PC-3 (cell line): ENCODE measurements around the gene PPARGC1A. TPM values are rescaled to one million over a fixed set of nuclear protein-coding genes. Genes with fewer than 3 reads are reported as not detected.

Experiments
- ATAC-seq: fragments of 200-7000 bp; cut with Tn5 transposase; 2 replicates; pipeline ENCODE4 v1.9.1; 2020; ENCODE audit warnings: mild to moderate bottlenecking, moderate library complexity
- BruUV-seq: library from RNA; stranded (reverse); fragments of 400-500 nt; replicated peaks from 2 replicates; lab custom pipeline; 2021; lab: Mats Ljungman, UMichigan
- CTCF ChIA-PET: fragments of 300-600 bp; sonication (Branson Sonifier 250); formaldehyde crosslinking; loops from one replicate; lab custom pipeline; 2022; ENCODE audit warnings: antibody characterized with exemption; lab: Charles Lee
- POLR2A ChIA-PET: fragments of 300-600 bp; sonication (Branson Sonifier 250); formaldehyde crosslinking; loops from one replicate; lab custom pipeline; 2022; ENCODE audit warnings: antibody characterized with exemption; ENCODE audit not compliant: unreplicated experiment; lab: Charles Lee
- DNase-seq: peaks from one replicate; pipeline ENCODE4 v3.0.0-alpha.2; 2015
- H2AFZ ChIP-seq: fragments of 300-600 bp; sonication (generic); 2 replicates; pipeline ENCODE4 v1.6.0; 2016; ENCODE audit warnings: antibody characterized with exemption, low read length
- H3F3A ChIP-seq: fragments of 300-600 bp; sonication (generic); one replicate; pipeline ENCODE4 v1.6.0; 2017; ENCODE audit warnings: antibody characterized with exemption, low read length, control low read depth, mild to moderate bottlenecking; ENCODE audit not compliant: unreplicated experiment
- H3K27ac ChIP-seq: fragments of 300-600 bp; sonication (generic); 2 replicates; pipeline ENCODE4 v1.5.1; 2016; ENCODE audit warnings: mild to moderate bottlenecking, low read length
- H3K27me3 ChIP-seq: fragments of 300-600 bp; sonication (generic); 2 replicates; pipeline ENCODE4 v1.6.1; 2016; ENCODE audit warnings: low read length, mixed read lengths
- H3K36me3 ChIP-seq: fragments of 300-600 bp; sonication (generic); 2 replicates; pipeline ENCODE4 v1.6.1; 2016; ENCODE audit warnings: low read depth, mixed run types, low read length, mixed read lengths
- H3K4me1 ChIP-seq: fragments of 300-600 bp; sonication (generic); 2 replicates; pipeline ENCODE4 v1.5.1; 2016; ENCODE audit warnings: low read length; ENCODE audit not compliant: insufficient read depth
- H3K4me2 ChIP-seq: fragments of 300-600 bp; sonication (generic); 2 replicates; pipeline ENCODE4 v1.6.0; 2016; ENCODE audit warnings: low read length
- H3K4me3 ChIP-seq: fragments of 300-600 bp; sonication (generic); 2 replicates; pipeline ENCODE4 v1.5.1; 2016; ENCODE audit warnings: mild to moderate bottlenecking, low read length, mixed read lengths
- H3K79me2 ChIP-seq: fragments of 300-600 bp; sonication (generic); 2 replicates; pipeline ENCODE4 v1.6.1; 2017; ENCODE audit warnings: low read length, mixed read lengths
- H3K9ac ChIP-seq: fragments of 300-600 bp; sonication (generic); 2 replicates; pipeline ENCODE4 v1.6.0; 2016; ENCODE audit warnings: mild to moderate bottlenecking, low read length
- H3K9me2 ChIP-seq: fragments of 300-600 bp; sonication (generic); replicated peaks from 2 replicates; pipeline ENCODE4 v1.6.1; 2016; ENCODE audit warnings: mixed run types, low read length, mixed read lengths
- H3K9me3 ChIP-seq: fragments of 300-600 bp; sonication (generic); 2 replicates; pipeline ENCODE4 v1.6.1; 2016; ENCODE audit warnings: low read length, mixed read lengths
- H4K20me1 ChIP-seq: fragments of 300-600 bp; sonication (generic); 2 replicates; pipeline ENCODE4 v1.6.1; 2016; ENCODE audit warnings: low read length, mixed read lengths
- EZH2 ChIP-seq: fragments of 300-600 bp; sonication (generic); IDR thresholded peaks from one replicate; pipeline ENCODE4 v1.6.1; 2017; ENCODE audit warnings: antibody characterized with exemption, mild to moderate bottlenecking, low read length; ENCODE audit not compliant: unreplicated experiment
- EZH2phosphoT487 ChIP-seq: fragments of 300-600 bp; sonication (generic); IDR thresholded peaks from 2 replicates; pipeline ENCODE4 v1.6.1; 2018; ENCODE audit warnings: mild to moderate bottlenecking, antibody characterized with exemption, low read length, borderline replicate concordance
- intact Hi-C: fragments of 100-400 bp; cut with micrococcal nuclease; formaldehyde crosslinking; loops from 2 replicates; pipeline ENCODE4 v1.9.0; 2023
- total RNA-seq: library from RNA; depleted of rRNA; stranded (reverse); fragments of >200 nt; gene quantifications from 2 replicates; pipeline ENCODE4 v1.2.3, GENCODE V29; 2014
- TF ChIP-seq, protein P1 (sequence below): fragments of 300-600 bp; sonication (generic); conservative IDR thresholded peaks from 2 replicates; pipeline ENCODE4 v1.5.1; 2017; ENCODE audit warnings: antibody characterized with exemption, low read depth, mild to moderate bottlenecking, low read length

PPARGC1A gene
- total RNA-seq, 1 experiment from 2014 or later: not detected

DNA sequence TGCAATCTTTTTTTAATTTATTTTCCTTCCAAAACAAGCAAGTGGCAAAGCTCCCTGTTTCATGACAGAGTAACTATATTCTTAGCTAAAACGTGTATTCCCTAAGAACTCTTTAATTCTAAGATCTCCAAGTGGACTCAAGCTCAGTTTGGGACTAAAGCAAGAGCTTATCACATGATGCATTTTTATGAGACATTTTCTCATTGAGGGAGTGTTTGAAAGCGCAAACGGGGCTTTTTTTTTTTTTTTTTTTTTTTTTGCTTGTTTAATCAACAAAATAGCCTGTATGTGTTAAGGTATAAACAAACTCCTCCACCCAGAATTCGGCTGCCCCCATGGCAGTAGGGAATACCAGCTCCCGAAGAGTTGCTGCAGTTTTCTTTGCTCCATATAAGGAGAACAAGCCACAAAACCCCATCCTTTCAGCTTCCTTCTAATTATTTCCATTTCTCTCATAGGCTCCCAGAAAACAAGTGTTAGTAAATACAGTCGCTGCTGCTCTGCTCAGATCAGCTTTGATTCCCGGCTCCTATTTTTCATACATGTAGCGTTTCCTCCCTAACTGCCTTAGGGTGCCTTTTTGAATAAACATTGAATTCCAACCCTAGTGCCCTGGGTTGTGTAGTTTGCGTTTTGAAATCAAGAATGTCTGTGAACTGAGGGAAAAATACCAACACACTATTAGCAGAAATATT, 669 bp upstream of the PPARGC1A start:
- intact Hi-C loops: no loop called here
- no TSS peak for BruUV-seq
- 0 out of 2 replicates have a peak, but pooled peaks cover 17% of the 10 kb centered on the region for H3K27me3 ChIP-seq
- H3K36me3 ChIP-seq: no peaks in the 10 kb centered on the region
- no peaks in the 10 kb centered on the region for H3K79me2 ChIP-seq
- H3K9ac ChIP-seq: no peak overlapping the region
- ChIA-PET CTCF (no interaction called here), POLR2A (no interaction called here)
- no peaks in the 10 kb centered on the region for H3K9me2 ChIP-seq
- H4K20me1 ChIP-seq: no peaks in the 10 kb centered on the region
- H3F3A ChIP-seq: no peaks in the 10 kb centered on the region
- TF ChIP-seq, protein P1, sequence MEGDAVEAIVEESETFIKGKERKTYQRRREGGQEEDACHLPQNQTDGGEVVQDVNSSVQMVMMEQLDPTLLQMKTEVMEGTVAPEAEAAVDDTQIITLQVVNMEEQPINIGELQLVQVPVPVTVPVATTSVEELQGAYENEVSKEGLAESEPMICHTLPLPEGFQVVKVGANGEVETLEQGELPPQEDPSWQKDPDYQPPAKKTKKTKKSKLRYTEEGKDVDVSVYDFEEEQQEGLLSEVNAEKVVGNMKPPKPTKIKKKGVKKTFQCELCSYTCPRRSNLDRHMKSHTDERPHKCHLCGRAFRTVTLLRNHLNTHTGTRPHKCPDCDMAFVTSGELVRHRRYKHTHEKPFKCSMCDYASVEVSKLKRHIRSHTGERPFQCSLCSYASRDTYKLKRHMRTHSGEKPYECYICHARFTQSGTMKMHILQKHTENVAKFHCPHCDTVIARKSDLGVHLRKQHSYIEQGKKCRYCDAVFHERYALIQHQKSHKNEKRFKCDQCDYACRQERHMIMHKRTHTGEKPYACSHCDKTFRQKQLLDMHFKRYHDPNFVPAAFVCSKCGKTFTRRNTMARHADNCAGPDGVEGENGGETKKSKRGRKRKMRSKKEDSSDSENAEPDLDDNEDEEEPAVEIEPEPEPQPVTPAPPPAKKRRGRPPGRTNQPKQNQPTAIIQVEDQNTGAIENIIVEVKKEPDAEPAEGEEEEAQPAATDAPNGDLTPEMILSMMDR: no peak
- TF ChIP-seq EZH2phosphoT487 (no peak), EZH2 (no peak)
- no peaks in the 10 kb centered on the region for H3K4me1 ChIP-seq
- no peak overlapping the region for H2AFZ ChIP-seq
- no peaks in the 10 kb centered on the region for H3K9me3 ChIP-seq
- H3K4me3 ChIP-seq: no peak overlapping the region
- H3K27ac ChIP-seq: no peak overlapping the region
- no peak overlapping the region for H3K4me2 ChIP-seq
- ATAC-seq (no peak), DNase-seq (no peak)

DNA sequence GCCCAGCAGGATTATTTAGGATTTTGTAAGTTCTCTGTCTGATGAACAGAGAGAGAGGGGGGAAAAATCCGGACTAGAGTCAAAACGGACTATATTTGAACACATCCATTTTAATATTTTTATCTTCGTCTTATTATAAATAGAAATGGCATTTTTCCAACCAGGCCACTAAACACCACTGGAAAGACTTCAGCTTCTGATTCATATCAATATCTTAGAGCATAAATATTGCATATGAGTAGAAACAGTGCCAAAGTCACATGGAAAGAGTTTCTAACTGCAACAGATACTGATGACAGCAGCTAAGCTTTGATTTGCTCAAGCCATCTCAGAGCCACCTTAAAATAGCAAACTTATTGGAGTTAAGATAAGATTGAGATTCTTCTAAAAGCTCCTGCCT, 456 bp downstream of the PPARGC1A start:
- no peaks in the 10 kb centered on the region for H3K79me2 ChIP-seq
- no peaks in the 10 kb centered on the region for H3K36me3 ChIP-seq
- POLR2A ChIA-PET: no interaction called here
- intact Hi-C loops: no loop called here
- H3F3A ChIP-seq: no peaks in the 10 kb centered on the region
- no peak overlapping the region; the same call in 1 of the 2 replicates for H3K4me3 ChIP-seq
- H3K9ac ChIP-seq: no peak overlapping the region
- no TSS peak for BruUV-seq
- H3K9me3 ChIP-seq: no peaks in the 10 kb centered on the region
- TF ChIP-seq EZH2: no peak
- no peak for TF ChIP-seq EZH2phosphoT487
- TF ChIP-seq, protein P1: no peak
- no peaks in the 10 kb centered on the region for H4K20me1 ChIP-seq
- no peak for ATAC-seq
- H3K4me1 ChIP-seq: no peaks in the 10 kb centered on the region
- no peaks in the 10 kb centered on the region for H3K9me2 ChIP-seq
- DNase-seq: no peak
- no peak overlapping the region for H3K27ac ChIP-seq
- CTCF ChIA-PET: no interaction called here
- no peak overlapping the region for H2AFZ ChIP-seq
- H3K4me2 ChIP-seq: peak overlapping the region; percentile 62; the same call in 1 of the 2 replicates
- H3K27me3 ChIP-seq: peaks cover 17% of the 10 kb centered on the region; the same call in 1 of the 2 replicates

GRCh38 chr4:23888421-23889319, 1.2 kb downstream of the PPARGC1A start:
- TF ChIP-seq, protein P1: no peak
- TF ChIP-seq EZH2 (no peak), EZH2phosphoT487 (no peak)
- peak overlapping the region; percentile 62 for H3K4me2 ChIP-seq
- ChIA-PET POLR2A (no interaction called here), CTCF (no interaction called here)
- H3K9ac ChIP-seq: no peak overlapping the region
- no peaks in the 10 kb centered on the region for H3K9me3 ChIP-seq
- H3K9me2 ChIP-seq: no peaks in the 10 kb centered on the region
- no peaks in the 10 kb centered on the region for H3K79me2 ChIP-seq
- intact Hi-C loops: no loop called here
- no peak overlapping the region for H2AFZ ChIP-seq
- H3K4me3 ChIP-seq: peak overlapping the region; percentile 46
- no peak overlapping the region for H3K27ac ChIP-seq
- no peaks in the 10 kb centered on the region for H3F3A ChIP-seq
- DNase-seq: no peak
- no TSS peak for BruUV-seq
- H3K27me3 ChIP-seq: peaks cover 17% of the 10 kb centered on the region; the same call in 1 of the 2 replicates
- no peaks in the 10 kb centered on the region for H3K4me1 ChIP-seq
- H3K36me3 ChIP-seq: no peaks in the 10 kb centered on the region
- ATAC-seq: no peak
- H4K20me1 ChIP-seq: no peaks in the 10 kb centered on the region
